Measurements from ENCODE around the gene PLEKHA7. TPM values are rescaled to one million over a fixed set of nuclear protein-coding genes. Genes with fewer than 3 reads are reported as not detected.
"Not testable (repeated sequence)": the region's sequence is repeated elsewhere in the genome, so short reads cannot be mapped to it uniquely, and the experiment has no call there.

Gene PLEKHA7
- total RNA-seq, 4 donors from 2014 or later = 23.6 to 47.5 (median 32.7) TPM

DNA sequence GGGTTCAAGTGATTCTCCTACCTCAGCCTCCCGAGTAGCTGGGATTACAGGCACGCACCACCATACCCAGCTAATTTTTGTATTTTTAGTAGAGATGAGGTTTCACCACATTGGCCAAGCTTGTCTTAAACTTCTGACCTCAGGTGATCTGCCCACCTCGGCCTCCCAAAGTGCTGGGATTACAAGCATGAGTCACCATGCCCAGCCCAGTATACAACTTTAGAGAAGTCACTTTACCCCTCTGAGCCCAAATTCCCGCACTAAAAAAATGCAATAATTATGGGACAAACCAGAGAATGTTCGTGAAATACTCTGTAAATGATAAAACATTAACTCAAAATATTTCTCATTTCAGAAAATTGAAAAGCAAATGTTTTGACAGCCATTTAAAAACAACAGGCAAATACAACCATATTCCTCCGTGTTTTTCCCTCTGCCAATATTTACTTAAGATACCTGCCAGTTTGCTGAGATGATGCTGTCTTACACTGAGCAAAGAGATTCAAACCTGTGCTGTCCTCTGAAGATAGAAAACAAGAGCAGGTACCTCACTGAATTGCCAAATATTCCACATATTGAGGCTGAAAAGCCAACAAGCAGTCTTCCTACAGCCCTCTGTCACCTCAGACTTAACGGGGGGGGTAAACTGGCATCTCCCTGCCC, 9.6 kb downstream of the PLEKHA7 start:
- peaks cover 7% of the 10 kb centered on the region for H3K4me1 ChIP-seq
- TF ChIP-seq POLR2AphosphoS5 (IDR thresholded peaks at IDR 0.05) (no peak), EP300 (IDR thresholded peaks at IDR 0.05) (no peak), POLR2A (IDR thresholded peaks at IDR 0.05) (no peak)
- TF ChIP-seq, protein P1, sequence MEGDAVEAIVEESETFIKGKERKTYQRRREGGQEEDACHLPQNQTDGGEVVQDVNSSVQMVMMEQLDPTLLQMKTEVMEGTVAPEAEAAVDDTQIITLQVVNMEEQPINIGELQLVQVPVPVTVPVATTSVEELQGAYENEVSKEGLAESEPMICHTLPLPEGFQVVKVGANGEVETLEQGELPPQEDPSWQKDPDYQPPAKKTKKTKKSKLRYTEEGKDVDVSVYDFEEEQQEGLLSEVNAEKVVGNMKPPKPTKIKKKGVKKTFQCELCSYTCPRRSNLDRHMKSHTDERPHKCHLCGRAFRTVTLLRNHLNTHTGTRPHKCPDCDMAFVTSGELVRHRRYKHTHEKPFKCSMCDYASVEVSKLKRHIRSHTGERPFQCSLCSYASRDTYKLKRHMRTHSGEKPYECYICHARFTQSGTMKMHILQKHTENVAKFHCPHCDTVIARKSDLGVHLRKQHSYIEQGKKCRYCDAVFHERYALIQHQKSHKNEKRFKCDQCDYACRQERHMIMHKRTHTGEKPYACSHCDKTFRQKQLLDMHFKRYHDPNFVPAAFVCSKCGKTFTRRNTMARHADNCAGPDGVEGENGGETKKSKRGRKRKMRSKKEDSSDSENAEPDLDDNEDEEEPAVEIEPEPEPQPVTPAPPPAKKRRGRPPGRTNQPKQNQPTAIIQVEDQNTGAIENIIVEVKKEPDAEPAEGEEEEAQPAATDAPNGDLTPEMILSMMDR (IDR thresholded peaks at IDR 0.05) = no peak
- DNase-seq (ENCODE audit: low spot score in 2 of 2) = no peak
- H3K27me3 ChIP-seq = no peaks in the 10 kb centered on the region
- no peak overlapping the region for H3K27ac ChIP-seq
- H3K9me3 ChIP-seq = no peaks in the 10 kb centered on the region
- H3K4me3 ChIP-seq = no peak overlapping the region
- no peaks in the 10 kb centered on the region for H3K36me3 ChIP-seq
- WGBS = 77% methylated on average over 7 of the region's 7 CpGs

GRCh38 chr11:17003426-17003825, 10.8 kb downstream of the PLEKHA7 start:
- Histone ChIP-seq H3K27me3 (no peaks in the 10 kb centered on the region), H3K27ac (no peak overlapping the region), H3K4me3 (no peak overlapping the region), H3K4me1 (peaks cover 4% of the 10 kb centered on the region), H3K9me3 (no peaks in the 10 kb centered on the region), H3K36me3 (no peaks in the 10 kb centered on the region)
- DNase-seq (ENCODE audit: low spot score in 2 of 2) = no peak
- 87% methylated on average over 2 of the region's 2 CpGs for WGBS
- TF ChIP-seq POLR2A (IDR thresholded peaks at IDR 0.05) = no peak
- TF ChIP-seq EP300 (IDR thresholded peaks at IDR 0.05) = no peak
- TF ChIP-seq, protein P1 (IDR thresholded peaks at IDR 0.05) = no peak
- no peak for TF ChIP-seq POLR2AphosphoS5 (IDR thresholded peaks at IDR 0.05)

GRCh38 chr11:17002543-17002942, 11.7 kb downstream of the PLEKHA7 start:
- no peaks in the 10 kb centered on the region for H3K27me3 ChIP-seq
- no peak overlapping the region for H3K4me3 ChIP-seq
- H3K4me1 ChIP-seq = no peaks in the 10 kb centered on the region
- TF ChIP-seq EP300 (IDR thresholded peaks at IDR 0.05) = no peak
- no peak for DNase-seq (ENCODE audit: low spot score in 2 of 2)
- H3K27ac ChIP-seq = no peak overlapping the region
- H3K36me3 ChIP-seq = no peaks in the 10 kb centered on the region
- no peaks in the 10 kb centered on the region for H3K9me3 ChIP-seq
- 88% methylated on average over 4 of the region's 4 CpGs for WGBS

- Histone ChIP-seq H3K9me3 (no peaks in the 10 kb centered on the region), H3K4me1 (no peaks in the 10 kb centered on the region), H3K4me3 (no peak overlapping the region), H3K36me3 (no peaks in the 10 kb centered on the region), H3K27me3 (no peaks in the 10 kb centered on the region), H3K27ac (no peak overlapping the region)
- 78% methylated on average over 3 of the region's 3 CpGs for WGBS
- no peak for DNase-seq (ENCODE audit: low spot score in 2 of 2)
- no peak for TF ChIP-seq POLR2A (IDR thresholded peaks at IDR 0.05)
- no peak for TF ChIP-seq POLR2AphosphoS5 (IDR thresholded peaks at IDR 0.05)
- TF ChIP-seq EP300 (IDR thresholded peaks at IDR 0.05) = no peak
- TF ChIP-seq, protein P1 (IDR thresholded peaks at IDR 0.05) = no peak
Measured at GRCh38 chr11:17001806-17002205, 12.4 kb downstream of the PLEKHA7 start.

- Histone ChIP-seq H3K27me3 (no peaks in the 10 kb centered on the region), H3K36me3 (no peaks in the 10 kb centered on the region), H3K4me1 (no peaks in the 10 kb centered on the region), H3K9me3 (no peaks in the 10 kb centered on the region), H3K4me3 (no peak overlapping the region), H3K27ac (no peak overlapping the region)
- DNase-seq (ENCODE audit: low spot score in 2 of 2) = no peak
- 67% methylated on average over 1 of the region's 2 CpGs for WGBS
- TF ChIP-seq, protein P1 (IDR thresholded peaks at IDR 0.05) = no peak
- TF ChIP-seq POLR2A (IDR thresholded peaks at IDR 0.05) = no peak
- TF ChIP-seq EP300 (IDR thresholded peaks at IDR 0.05) = no peak
- no peak for TF ChIP-seq POLR2AphosphoS5 (IDR thresholded peaks at IDR 0.05)
Measured at GRCh38 chr11:17000987-17001386, 13.2 kb downstream of the PLEKHA7 start.

DNA sequence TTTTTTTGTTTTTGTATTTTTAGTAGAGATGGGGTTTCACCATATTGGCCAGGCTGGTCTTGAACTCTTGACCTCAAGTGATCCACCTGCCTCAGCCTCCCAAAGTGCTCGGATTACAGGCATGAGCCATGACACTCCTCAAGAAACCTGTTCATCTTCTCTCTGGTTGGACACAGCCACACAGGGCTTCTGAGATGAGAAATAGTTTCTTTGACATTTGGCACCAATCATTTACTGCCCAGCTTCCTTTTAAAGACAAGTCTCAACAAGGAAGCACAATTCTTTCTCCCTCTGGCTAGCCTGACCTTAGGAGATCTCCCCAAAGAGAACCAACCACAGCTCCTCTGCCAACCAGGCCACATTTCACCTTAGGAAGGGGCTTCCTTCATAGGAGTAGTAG, 14.0 kb downstream of the PLEKHA7 start:
- H3K4me1 ChIP-seq; H3K27ac ChIP-seq; H3K27me3 ChIP-seq; H3K4me3 ChIP-seq; H3K9me3 ChIP-seq; H3K36me3 ChIP-seq; DNase-seq (ENCODE audit: low spot score in 2 of 2): not testable (repeated sequence)
- 81% methylated on average over 1 of the region's 1 CpG for WGBS

Data from suprapubic skin (tissue), 4 donors.